ENCODE results near the gene LAG3. TPM values are rescaled to one million over a fixed set of nuclear protein-coding genes. Genes with fewer than 3 reads are reported as not detected.

The LAG3 gene
- total and polyA plus RNA-seq, 10 donors, result 3.7 to 29.4 (median 12.7) TPM

GRCh38 chr12:6778574-6779550 is 6.5 kb downstream of the LAG3 start:
- peak; percentile 94 to 98 (median 97) for TF ChIP-seq CTCF (IDR thresholded peaks at IDR 0.05 in 8 of 11, conservative IDR thresholded peaks at IDR 0.05 in 3 of 11)
- peak; percentile 78 to 84 (median 80) for TF ChIP-seq POLR2AphosphoS5 (IDR thresholded peaks at IDR 0.05)
- TF ChIP-seq POLR2A (IDR thresholded peaks at IDR 0.05), result no peak
- peak overlapping the region in 5 of 8 donors; percentile 0 to 59 (median 48) for H3K27ac ChIP-seq
- H3K9me3 ChIP-seq, result no peaks in the 10 kb centered on the region
- intact Hi-C loops (cut with DNase I; ENCODE audit: low total_unique reads), result no loop called here
- peaks cover 3 to 42% (median 18%) of the 10 kb centered on the region in 6 donors for H3K4me1 ChIP-seq
- WGBS, 5 donors, result 6 to 10% (median 7%) methylated on average over 24 to 35 of the region's 35 CpGs
- H3K4me3 ChIP-seq, result peak overlapping the region; percentile 19 to 71 (median 38)
- H3K27me3 ChIP-seq (replicated peaks in 1 of 7), result peaks cover 0 to 45% (median 7%) of the 10 kb centered on the region in 7 donors
- peak; percentile 96 for DNase-seq
- H3K36me3 ChIP-seq, result peaks cover 0 to 5% (median 0%) of the 10 kb centered on the region in 6 donors

GRCh38 chr12:6779708-6780432 is 7.5 kb downstream of the LAG3 start:
- Histone ChIP-seq H3K9me3 (no peaks in the 10 kb centered on the region), H3K4me1 (peaks cover 3 to 40% (median 19%) of the 10 kb centered on the region in 6 donors), H3K4me3 (no peak overlapping the region), H3K27me3 (replicated peaks in 1 of 7) (peaks cover 0 to 35% (median 0%) of the 10 kb centered on the region in 7 donors), H3K27ac (no peak overlapping the region), H3K36me3 (peaks cover 0 to 5% (median 0%) of the 10 kb centered on the region in 6 donors)
- intact Hi-C loops (cut with DNase I; ENCODE audit: low total_unique reads), result no loop called here
- DNase-seq, result no peak
- whole genome bisulfite sequencing, 5 donors, result 81 to 92% (median 86%) methylated on average over 6 of the region's 6 CpGs
- TF ChIP-seq POLR2A (IDR thresholded peaks at IDR 0.05), result no peak
- TF ChIP-seq CTCF (IDR thresholded peaks at IDR 0.05 in 8 of 11, conservative IDR thresholded peaks at IDR 0.05 in 3 of 11), result peak in 1 of 11 experiments; percentile 10

- 69 to 82% (median 77%) methylated on average over 6 of the region's 6 CpGs for WGBS, 5 donors
- no peak for TF ChIP-seq POLR2AphosphoS5 (IDR thresholded peaks at IDR 0.05)
- peaks cover 0 to 28% (median 0%) of the 10 kb centered on the region in 7 donors for H3K27me3 ChIP-seq (replicated peaks in 1 of 7)
- H3K9me3 ChIP-seq, result no peaks in the 10 kb centered on the region
- intact Hi-C loops (cut with DNase I; ENCODE audit: low total_unique reads), result no loop called here
- H3K4me1 ChIP-seq, result peaks cover 3 to 40% (median 23%) of the 10 kb centered on the region in 6 donors
- no peak for DNase-seq
- H3K27ac ChIP-seq, result no peak overlapping the region
- H3K36me3 ChIP-seq, result peaks cover 0 to 5% (median 0%) of the 10 kb centered on the region in 6 donors
- H3K4me3 ChIP-seq, result no peak overlapping the region
Measured at GRCh38 chr12:6780573-6780972, 8.3 kb downstream of the LAG3 start.

- intact Hi-C loops (cut with DNase I; ENCODE audit: low total_unique reads), result no loop called here
- 73 to 89% (median 85%) methylated on average over 6 of the region's 6 CpGs for WGBS, 5 donors
Measured at GRCh38 chr12:6782119-6782518, 9.8 kb downstream of the LAG3 start.

More at GRCh38 chr12:6782119-6782518, 9.8 kb downstream of the LAG3 start:
- Histone ChIP-seq H3K4me1 (peaks cover 3 to 48% (median 30%) of the 10 kb centered on the region in 6 donors), H3K27ac (no peak overlapping the region), H3K36me3 (peaks cover 0 to 3% (median 0%) of the 10 kb centered on the region in 6 donors), H3K9me3 (no peaks in the 10 kb centered on the region), H3K27me3 (replicated peaks in 1 of 7) (peaks cover 0 to 15% (median 0%) of the 10 kb centered on the region in 7 donors), H3K4me3 (no peak overlapping the region)
- TF ChIP-seq POLR2AphosphoS5 (IDR thresholded peaks at IDR 0.05), result no peak
- no peak for TF ChIP-seq CTCF (IDR thresholded peaks at IDR 0.05 in 8 of 11, conservative IDR thresholded peaks at IDR 0.05 in 3 of 11)
- no peak for TF ChIP-seq POLR2A (IDR thresholded peaks at IDR 0.05)
- DNase-seq, result no peak

All from spleen (tissue), 11 donors.